ENCODE results near the gene TMEM106A. TPM values are rescaled to one million over a fixed set of nuclear protein-coding genes. Genes with fewer than 3 reads are reported as not detected.

TMEM106A gene
- total and polyA plus RNA-seq, 2 of the 13 experiments (the other 11 are each of a cell fraction or from before 2014, with no cell fraction given) = 16.9 to 35.9 TPM

DNA sequence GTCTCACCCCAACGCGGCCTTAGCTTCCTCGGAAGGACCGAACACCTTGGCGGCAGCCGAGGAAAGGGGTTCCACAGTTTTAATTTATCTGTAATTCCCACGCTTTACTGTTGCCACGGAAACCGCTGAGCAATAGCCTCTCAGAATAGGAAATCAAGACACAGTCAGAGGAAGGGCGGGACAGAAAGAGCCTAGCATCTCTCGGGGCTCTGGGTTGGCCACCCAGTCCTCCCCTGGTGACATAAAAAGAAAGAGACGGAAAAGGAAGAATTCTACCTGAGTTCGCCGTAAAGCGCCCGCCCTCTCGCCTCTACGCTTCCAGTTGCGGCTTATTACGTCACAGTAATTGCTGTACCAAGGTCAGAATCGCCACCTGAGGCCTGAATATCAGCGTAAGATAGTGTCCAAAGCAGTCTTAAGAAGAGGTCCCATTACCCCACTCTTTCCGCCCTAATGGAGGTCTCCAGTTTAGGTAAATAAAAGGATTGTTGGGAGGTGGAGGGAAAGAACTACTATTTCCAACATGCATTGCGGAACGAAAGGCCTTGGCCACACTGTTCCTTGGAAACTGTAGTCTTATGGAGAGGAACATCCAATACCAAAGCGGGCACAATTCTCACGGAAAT lies 41.4 kb upstream of the TMEM106A start (continued):
- TF ChIP-seq TCF7 (IDR thresholded peaks at IDR 0.05; ENCODE audit: low read depth) (no peak), ISL2 (CRISPR knock-in tag; IDR thresholded peaks at IDR 0.05) (no peak), ZBTB7B (CRISPR knock-in tag; IDR thresholded peaks at IDR 0.05) (no peak), PPARG (CRISPR knock-in tag; conservative IDR thresholded peaks at IDR 0.05) (peak; percentile 51), PRPF4 (IDR thresholded peaks at IDR 0.05; ENCODE audit: low read depth, low read length, poor library complexity, severe bottlenecking) (no peak), SALL1 (CRISPR knock-in tag; IDR thresholded peaks at IDR 0.05) (no peak), DPF2 (CRISPR knock-in tag; IDR thresholded peaks at IDR 0.05; ENCODE audit: borderline replicate concordance, low read depth) (no peak), ZIK1 (CRISPR knock-in tag; IDR thresholded peaks at IDR 0.05; ENCODE audit: borderline replicate concordance, low read depth) (no peak), POGZ (CRISPR knock-in tag; IDR thresholded peaks at IDR 0.05) (no peak), ZNF282 (IDR thresholded peaks at IDR 0.05; ENCODE audit: partially characterized antibody) (no peak), RFX3 (CRISPR knock-in tag; IDR thresholded peaks at IDR 0.05) (peak; percentile 88)
- TF ChIP-seq, protein P1, sequence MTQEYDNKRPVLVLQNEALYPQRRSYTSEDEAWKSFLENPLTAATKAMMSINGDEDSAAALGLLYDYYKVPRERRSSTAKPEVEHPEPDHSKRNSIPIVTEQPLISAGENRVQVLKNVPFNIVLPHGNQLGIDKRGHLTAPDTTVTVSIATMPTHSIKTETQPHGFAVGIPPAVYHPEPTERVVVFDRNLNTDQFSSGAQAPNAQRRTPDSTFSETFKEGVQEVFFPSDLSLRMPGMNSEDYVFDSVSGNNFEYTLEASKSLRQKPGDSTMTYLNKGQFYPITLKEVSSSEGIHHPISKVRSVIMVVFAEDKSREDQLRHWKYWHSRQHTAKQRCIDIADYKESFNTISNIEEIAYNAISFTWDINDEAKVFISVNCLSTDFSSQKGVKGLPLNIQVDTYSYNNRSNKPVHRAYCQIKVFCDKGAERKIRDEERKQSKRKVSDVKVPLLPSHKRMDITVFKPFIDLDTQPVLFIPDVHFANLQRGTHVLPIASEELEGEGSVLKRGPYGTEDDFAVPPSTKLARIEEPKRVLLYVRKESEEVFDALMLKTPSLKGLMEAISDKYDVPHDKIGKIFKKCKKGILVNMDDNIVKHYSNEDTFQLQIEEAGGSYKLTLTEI (CRISPR knock-in tag; conservative IDR thresholded peaks at IDR 0.05) = no peak
- TF ChIP-seq, protein P2, sequence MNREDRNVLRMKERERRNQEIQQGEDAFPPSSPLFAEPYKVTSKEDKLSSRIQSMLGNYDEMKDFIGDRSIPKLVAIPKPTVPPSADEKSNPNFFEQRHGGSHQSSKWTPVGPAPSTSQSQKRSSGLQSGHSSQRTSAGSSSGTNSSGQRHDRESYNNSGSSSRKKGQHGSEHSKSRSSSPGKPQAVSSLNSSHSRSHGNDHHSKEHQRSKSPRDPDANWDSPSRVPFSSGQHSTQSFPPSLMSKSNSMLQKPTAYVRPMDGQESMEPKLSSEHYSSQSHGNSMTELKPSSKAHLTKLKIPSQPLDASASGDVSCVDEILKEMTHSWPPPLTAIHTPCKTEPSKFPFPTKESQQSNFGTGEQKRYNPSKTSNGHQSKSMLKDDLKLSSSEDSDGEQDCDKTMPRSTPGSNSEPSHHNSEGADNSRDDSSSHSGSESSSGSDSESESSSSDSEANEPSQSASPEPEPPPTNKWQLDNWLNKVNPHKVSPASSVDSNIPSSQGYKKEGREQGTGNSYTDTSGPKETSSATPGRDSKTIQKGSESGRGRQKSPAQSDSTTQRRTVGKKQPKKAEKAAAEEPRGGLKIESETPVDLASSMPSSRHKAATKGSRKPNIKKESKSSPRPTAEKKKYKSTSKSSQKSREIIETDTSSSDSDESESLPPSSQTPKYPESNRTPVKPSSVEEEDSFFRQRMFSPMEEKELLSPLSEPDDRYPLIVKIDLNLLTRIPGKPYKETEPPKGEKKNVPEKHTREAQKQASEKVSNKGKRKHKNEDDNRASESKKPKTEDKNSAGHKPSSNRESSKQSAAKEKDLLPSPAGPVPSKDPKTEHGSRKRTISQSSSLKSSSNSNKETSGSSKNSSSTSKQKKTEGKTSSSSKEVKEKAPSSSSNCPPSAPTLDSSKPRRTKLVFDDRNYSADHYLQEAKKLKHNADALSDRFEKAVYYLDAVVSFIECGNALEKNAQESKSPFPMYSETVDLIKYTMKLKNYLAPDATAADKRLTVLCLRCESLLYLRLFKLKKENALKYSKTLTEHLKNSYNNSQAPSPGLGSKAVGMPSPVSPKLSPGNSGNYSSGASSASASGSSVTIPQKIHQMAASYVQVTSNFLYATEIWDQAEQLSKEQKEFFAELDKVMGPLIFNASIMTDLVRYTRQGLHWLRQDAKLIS (CRISPR knock-in tag; IDR thresholded peaks at IDR 0.05) = 0 out of 2 replicates have a peak, but pooled peaks have one; percentile 35
- TF ChIP-seq, protein P3, sequence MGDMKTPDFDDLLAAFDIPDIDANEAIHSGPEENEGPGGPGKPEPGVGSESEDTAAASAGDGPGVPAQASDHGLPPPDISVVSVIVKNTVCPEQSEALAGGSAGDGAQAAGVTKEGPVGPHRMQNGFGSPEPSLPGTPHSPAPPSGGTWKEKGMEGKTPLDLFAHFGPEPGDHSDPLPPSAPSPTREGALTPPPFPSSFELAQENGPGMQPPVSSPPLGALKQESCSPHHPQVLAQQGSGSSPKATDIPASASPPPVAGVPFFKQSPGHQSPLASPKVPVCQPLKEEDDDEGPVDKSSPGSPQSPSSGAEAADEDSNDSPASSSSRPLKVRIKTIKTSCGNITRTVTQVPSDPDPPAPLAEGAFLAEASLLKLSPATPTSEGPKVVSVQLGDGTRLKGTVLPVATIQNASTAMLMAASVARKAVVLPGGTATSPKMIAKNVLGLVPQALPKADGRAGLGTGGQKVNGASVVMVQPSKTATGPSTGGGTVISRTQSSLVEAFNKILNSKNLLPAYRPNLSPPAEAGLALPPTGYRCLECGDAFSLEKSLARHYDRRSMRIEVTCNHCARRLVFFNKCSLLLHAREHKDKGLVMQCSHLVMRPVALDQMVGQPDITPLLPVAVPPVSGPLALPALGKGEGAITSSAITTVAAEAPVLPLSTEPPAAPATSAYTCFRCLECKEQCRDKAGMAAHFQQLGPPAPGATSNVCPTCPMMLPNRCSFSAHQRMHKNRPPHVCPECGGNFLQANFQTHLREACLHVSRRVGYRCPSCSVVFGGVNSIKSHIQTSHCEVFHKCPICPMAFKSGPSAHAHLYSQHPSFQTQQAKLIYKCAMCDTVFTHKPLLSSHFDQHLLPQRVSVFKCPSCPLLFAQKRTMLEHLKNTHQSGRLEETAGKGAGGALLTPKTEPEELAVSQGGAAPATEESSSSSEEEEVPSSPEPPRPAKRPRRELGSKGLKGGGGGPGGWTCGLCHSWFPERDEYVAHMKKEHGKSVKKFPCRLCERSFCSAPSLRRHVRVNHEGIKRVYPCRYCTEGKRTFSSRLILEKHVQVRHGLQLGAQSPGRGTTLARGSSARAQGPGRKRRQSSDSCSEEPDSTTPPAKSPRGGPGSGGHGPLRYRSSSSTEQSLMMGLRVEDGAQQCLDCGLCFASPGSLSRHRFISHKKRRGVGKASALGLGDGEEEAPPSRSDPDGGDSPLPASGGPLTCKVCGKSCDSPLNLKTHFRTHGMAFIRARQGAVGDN (CRISPR knock-in tag; IDR thresholded peaks at IDR 0.05) = no peak
- TF ChIP-seq, protein P4, sequence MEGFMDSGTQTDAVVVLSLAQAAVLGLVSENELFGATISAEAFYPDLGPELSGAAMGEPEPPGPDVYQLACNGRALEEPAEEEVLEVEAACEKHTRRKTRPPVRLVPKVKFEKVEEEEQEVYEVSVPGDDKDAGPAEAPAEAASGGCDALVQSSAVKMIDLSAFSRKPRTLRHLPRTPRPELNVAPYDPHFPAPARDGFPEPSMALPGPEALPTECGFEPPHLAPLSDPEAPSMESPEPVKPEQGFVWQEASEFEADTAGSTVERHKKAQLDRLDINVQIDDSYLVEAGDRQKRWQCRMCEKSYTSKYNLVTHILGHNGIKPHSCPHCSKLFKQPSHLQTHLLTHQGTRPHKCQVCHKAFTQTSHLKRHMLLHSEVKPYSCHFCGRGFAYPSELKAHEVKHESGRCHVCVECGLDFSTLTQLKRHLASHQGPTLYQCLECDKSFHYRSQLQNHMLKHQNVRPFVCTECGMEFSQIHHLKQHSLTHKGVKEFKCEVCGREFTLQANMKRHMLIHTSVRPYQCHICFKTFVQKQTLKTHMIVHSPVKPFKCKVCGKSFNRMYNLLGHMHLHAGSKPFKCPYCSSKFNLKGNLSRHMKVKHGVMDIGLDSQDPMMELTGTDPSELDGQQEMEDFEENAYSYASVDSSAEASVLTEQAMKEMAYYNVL (CRISPR knock-in tag; IDR thresholded peaks at IDR 0.05; ENCODE audit: borderline replicate concordance) = no peak
- TF ChIP-seq, protein P5, sequence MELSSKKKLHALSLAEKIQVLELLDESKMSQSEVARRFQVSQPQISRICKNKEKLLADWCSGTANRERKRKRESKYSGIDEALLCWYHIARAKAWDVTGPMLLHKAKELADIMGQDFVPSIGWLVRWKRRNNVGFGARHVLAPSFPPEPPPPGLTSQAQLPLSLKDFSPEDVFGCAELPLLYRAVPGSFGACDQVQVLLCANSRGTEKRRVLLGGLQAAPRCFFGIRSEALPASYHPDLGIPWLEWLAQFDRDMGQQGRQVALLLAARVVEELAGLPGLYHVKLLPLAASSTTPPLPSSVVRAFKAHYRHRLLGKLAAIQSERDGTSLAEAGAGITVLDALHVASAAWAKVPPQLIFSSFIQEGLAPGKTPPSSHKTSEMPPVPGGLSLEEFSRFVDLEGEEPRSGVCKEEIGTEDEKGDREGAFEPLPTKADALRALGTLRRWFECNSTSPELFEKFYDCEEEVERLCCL (CRISPR knock-in tag; IDR thresholded peaks at IDR 0.05; ENCODE audit: borderline replicate concordance) = no peak; the same call in 1 of the 2 replicates

Data from HepG2 (cell line).